ENCODE measurements around the gene SIRPB1.
"Not testable (repeated sequence)": the region's sequence is repeated elsewhere in the genome, so short reads cannot be mapped to it uniquely, and the experiment has no call there.

SIRPB1 gene

DNA sequence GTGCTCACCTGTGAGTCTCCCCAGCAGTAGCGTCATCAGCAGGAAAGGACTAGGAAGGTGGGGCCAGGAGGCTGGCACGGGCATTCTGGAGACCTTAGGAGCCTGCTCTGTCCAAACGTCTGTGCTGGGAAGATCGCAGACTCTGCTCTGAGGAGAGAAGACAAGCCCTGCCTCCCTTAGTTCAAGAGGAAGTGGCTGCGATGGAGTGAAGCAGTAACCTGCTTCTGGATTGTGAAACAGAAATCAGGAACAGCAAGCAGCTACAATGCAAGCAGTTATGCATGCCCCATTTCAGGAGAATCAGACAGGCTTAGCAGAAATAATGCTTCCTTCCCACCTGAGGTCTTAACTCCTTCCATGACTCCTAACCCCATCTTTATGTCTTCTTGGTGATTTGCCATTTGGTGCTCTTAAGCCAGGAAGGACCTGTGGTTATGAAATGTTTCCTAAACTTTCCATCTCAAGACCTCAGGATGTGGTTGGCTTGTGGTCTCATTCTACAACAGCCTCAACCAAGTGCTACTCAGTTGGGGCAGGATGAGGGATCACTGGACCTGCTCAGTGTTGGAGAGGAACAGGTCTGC, at the start of gene SIRPB1:
TSS of gene SIRPB1 (minus strand) at position 149 of the 584 bp plus-strand sequence. CDS start at position 84, 65 bp downstream.
- no peak for DNase-seq (ENCODE audit: low read depth in 2 of 2)

DNA sequence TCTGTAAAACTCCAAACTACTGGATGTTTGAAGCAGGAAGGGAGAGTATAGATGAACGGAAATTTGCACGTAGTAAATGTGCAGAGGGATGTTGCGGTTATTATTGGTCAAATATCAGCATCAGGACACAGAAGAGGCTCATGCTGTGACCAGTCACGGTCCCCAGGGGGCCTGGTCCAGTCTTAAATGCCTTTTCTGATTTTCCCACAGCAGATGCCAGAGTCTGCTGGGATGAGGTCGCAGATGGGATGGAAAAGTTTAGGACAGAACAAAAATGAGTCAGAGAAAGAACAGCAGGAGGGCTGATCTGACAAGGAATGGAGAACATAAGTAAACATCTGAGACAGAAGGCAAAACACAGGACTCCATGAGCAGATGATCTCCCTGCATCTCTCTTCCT, 49.5 kb upstream of the SIRPB1 start:
- DNase-seq (ENCODE audit: low read depth in 2 of 2) = no peak

DNA sequence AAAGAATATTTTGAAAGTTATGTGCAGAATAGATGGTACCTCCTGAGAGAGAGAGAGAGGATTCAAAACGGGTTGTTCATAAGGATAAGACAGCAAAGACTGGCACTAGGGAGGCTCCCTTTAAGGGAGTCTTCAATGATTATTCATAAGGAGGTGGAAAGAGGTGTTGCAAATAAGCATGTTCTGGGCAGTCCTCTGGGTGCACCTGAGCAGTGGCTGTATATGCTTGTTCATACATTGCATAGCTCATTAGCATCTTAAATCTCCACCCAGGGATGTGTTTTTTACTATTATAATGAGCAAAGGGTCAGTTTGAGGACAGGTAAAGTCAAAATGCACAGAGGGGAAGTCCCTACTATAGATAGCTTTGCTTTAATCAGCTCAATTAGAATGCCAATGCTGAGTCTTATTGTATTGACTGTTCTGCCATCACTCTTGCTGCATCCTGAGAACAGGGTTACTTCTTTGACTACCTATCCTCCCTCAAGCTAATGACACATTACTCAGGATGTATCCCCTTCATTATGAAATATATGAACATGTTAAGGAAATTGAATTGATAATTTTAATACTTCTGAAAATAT, 47.8 kb upstream of the SIRPB1 start:
- no peak for DNase-seq (ENCODE audit: low read depth in 2 of 2)

DNA sequence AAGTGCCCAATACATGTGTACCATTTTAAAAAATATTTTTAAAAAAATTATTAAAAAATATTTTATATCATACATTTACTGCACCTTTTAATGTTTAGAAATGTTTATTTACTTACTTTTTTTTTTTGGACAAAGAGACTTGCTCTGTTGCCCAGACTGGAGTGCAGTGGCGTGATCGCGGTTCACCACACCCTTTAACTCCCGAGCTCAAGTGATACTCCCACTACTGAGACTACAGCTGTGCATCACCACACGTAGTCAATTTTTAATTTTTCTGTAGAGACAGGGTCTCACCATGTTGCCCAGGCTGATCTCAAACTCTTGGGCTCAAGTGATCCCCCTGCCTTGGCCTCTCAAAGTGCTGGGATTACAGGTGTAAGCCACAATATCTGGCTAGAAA, 47.0 kb upstream of the SIRPB1 start:
- no peak for DNase-seq (ENCODE audit: low read depth in 2 of 2)

DNA sequence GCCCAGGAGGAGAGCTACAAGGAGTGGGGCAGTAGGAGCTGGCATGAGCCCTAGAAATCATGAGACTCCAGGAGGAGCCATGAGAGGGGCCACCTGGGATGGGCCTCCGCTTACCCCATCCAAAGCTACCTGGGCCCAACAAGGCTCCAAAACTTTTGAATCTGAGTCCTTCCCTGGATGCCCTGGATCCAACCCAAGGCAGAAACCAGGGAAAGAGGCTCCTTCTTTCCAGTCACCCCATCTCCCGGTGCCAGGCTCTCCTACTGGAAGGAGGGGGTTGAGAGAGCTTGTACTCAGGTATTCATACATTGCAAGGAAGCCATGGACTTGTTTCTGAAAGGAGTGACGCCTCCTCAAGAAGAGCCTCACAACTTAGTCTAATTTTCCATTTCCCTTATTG, 45.5 kb upstream of the SIRPB1 start:
- no peak for DNase-seq (ENCODE audit: low read depth in 2 of 2)

DNA sequence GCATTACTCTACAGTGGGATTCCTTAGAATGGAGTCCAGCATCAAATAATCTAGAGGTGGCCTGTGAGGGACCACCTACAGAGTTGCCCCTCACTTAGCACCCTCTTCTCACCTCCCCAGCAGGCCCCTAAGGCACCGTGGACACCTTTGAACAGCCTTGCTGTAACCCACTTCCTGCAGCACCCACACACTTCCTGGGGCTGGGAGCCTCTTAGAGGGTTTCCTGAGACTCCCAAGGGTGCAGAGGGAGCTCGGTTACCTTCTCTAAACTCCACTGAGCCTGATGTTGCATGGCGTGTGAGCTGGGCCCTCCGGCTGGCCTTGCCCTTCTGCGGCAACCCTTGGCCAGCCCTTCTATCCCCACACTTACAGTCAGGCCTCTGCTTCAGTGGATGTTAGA, 45.1 kb upstream of the SIRPB1 start:
- peak; percentile 47 to 51 for DNase-seq (ENCODE audit: low read depth in 2 of 2)

DNA sequence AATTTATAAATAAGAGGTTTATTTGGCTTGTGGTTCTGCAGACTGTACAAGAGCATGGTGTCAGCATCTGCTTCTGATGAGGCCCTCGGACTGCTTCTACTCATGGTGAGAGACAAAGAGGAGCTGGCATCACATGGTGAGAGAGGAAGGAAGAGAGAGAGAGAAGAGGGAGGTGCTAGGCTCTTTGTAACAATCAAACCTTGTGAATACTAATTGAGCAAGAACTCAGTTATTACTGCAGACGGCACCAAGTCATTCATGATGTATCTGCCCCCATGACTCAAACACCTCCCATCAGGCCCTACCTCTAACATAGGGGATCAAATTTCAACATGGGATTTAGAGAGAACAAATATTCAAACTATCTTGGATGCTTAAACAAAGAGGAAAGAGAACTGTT, 44.1 kb upstream of the SIRPB1 start:
- DNase-seq (ENCODE audit: low read depth in 2 of 2) = no peak

DNA sequence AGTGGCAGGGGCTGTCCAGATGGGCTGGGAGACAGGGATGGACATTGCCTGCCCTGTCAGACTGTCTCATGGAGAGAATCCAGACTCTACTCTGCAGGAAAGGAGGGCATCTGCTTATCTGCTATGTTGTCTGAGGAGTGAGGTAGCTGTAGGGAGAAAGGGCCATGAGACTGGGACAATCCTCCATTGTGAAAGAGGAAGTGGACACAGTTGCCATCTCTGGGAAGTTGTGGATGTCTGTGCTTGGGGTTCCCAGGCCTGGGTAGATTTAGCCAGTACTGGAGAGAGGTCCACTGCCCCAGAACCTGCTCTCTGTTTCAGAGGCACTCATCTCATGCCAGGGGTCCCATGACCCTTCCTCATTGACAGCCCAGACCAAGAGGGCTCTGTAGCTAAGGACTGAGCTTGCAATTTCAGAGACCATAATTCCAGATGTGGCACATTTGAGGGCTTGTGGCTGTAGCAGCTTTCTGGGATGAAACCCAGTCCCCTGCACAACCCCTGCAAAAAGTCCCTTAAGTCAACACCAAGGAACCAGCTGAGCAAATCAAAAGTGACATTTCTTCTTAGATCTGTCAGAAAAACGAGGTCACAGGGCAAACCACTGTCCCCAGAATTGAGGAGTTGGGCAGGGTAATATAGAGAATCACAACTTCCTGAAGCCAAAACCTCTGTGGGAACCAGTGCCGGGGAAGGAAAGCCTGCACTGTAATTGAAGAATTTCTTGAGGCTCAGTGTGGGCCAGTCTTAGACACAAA, 41.9 kb upstream of the SIRPB1 start:
- no peak for DNase-seq (ENCODE audit: low read depth in 2 of 2)

DNA sequence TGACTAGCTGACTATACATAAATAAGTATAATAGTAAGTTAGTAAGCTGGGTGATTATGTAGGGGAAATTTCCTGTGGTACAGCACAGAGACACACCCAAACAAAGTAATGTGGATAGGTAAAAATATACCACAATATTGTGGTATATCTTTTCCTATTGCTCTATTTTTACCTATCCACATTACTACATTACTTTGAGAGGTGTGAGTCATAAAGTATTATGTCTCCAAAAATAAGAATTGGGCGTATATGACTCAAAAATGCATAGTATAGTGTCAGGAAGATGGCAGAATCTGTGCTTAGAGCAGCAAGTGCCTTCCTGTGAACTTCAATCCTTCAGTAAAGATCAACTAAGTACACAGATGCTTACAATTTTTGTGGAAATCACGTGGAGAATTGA, 40.4 kb upstream of the SIRPB1 start:
- DNase-seq (ENCODE audit: low read depth in 2 of 2) = no peak

DNA sequence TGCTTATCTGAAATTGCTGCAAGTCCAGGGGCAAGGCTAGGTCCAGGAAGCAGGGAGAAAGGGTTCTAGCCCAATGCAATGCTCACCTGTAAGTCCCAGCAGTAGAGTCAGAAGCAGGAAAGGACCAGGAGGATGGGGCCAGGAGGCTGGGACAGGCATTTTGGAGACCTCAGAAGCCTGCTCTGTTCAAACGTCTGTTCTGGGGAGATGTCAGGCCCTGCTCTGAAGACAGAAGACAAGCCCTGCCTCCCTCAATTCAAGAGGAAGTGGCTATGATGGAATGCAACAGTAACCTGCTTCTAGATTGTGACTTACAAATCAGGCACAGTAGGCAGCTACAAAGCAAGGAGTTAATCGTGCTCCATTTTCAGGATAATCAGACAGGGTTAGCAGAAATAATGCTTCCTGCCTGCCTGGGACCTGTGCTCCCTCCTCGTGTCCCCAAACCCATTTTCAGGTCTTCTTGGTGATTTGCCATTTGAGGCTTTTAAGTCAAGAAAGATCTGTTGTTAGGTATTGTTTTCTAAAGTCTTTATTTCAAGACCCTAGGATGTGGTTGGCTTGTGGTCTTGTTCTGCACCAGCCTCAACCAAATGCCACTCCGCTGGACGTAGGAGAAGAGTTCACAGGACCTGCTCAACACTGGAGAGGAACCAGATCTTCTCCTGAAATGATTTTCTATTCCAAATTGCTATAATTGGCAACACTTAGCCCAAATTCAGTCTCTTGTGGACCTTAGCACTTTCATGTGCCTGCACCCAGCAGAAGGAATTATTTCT, 37.9 kb upstream of the SIRPB1 start, which contains the start of gene SIRPG:
TSS of gene SIRPG (minus strand) at position 224 of the 779 bp plus-strand sequence. CDS start at position 159, 65 bp downstream.
- DNase-seq (ENCODE audit: low read depth in 2 of 2) = no peak

DNA sequence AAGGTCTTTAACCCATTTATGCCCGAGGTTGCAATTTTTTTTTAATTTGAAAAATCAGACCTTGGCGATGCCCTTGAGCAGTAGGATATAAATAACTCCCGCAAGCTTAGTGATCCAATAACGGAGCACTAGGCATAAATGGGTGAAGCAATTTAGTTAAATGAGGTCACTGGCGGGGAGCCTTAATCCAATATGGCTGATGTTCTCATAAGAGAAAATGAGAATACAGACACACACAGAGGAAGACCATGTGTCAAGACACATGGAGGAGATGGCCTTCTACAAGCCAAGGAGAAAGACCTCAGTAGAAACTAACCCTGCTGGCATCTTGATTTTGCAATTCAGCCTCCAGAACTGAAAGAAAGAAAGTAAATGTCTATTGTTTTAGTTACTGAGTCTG, 37.0 kb upstream of the SIRPB1 start:
- DNase-seq (ENCODE audit: low read depth in 2 of 2) = no peak

DNA sequence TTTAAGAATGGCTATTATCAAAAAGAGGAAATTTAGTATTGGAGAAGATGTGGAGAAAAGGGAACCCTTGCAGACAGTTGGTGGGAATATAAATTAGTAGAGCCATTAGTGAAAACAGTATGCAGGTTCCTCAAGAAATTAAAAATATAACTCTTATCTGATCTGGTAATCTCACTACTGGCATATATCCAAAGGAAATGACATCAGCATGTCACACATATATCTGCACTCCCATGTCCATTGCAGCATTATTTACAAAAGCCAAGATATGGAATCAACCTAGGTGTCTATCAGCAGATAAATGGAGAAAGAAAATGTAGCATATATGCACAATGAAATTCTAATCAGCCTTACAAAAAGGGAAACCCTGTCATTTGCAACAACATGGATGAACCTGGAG, 35.2 kb upstream of the SIRPB1 start:
- no peak for DNase-seq (ENCODE audit: low read depth in 2 of 2)

DNA sequence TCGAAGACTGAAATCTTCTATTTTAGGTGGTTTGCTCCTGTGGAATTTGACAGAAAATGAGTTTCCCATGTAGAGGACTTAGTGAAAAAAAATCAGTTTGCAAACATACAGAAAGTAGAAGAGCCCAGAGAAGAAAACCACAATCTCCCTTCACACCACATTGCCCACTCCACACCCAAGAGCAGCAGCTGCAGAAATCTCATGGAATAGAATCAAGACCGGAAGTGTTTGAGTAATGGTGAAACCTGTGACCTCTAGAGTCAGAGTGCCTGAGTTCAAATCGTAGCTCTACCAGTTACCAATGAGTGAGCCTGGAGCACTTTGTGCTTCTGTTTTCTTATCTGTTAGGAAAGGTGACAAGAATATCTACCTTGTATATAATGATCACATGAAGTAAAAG, 33.2 kb upstream of the SIRPB1 start:
- DNase-seq (ENCODE audit: low read depth in 2 of 2) = no peak

DNA sequence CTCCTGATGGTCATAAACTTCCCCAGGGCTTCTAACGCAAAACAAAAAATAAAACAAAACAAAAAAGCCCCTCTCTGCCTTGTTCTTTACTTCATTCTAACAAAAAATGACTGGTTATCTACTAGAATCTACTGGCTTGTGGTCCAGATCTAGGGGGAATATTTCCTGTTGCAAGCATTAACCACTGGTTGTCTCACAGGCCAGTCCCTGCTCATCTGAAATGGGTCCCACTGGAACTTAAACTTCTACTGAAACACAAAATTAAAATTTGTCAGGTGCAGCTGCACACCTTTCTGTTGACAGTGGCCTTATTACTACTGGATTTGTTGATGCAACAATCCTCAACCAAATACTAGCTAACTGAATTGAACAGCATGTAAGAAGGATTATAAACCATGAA, 32.3 kb upstream of the SIRPB1 start:
- no peak for DNase-seq (ENCODE audit: low read depth in 2 of 2)

DNA sequence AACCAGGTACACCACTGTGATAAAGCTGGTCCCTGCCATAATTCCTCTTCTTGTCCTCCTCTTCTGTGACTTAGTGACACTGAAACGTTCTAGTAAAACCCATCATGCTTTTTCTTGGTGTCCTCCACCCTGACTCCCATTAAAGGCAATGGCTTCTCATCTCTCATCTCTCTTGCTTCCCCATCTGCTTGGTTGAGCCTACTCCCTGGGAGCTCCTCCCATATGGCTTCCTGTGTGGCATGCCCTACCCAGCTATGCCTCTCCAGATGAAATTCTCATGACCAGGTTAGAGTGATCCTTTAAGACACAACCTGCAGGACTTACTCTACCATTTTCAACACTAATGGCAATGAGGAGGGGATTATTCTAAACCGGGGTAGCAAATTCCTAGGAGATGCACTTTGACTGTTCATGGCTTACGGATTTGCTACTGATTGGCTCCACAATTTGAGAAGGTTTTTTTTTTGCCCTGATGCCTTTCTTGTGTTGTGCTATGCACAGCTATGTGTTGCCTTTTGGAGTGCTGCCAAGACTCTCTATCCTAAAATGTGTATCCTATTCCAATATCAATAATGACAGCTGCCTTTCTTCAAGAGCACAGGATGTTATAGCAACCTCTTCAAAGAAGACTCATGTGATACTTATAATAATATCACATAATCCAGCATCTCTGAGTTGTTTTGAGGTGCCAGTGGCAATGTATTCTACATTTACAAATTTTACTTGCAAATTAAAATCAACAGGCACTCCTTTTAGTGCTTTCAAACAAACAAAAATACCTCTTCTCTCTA, 31.7 kb upstream of the SIRPB1 start:
- DNase-seq (ENCODE audit: low read depth in 2 of 2) = no peak

DNA sequence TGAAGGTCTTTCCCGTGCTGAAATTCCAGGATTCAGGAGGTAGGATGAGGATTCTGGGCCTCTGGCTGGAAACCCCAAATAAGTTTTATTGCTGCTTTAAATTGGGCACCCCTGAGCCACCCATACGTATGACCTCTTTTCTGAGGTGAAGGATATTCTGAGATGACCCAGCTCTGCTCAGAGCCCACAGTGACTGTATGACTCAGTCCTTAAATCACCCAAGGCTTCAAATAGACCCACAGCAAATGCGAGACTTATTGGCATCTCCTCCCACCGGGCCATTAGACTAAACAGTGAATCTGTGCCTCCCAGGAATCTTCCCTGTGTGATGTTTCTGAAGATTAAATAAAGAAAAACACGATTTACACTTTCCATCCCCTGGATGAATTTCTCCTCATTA, 28.3 kb upstream of the SIRPB1 start:
- DNase-seq (ENCODE audit: low read depth in 2 of 2) = no peak

DNA sequence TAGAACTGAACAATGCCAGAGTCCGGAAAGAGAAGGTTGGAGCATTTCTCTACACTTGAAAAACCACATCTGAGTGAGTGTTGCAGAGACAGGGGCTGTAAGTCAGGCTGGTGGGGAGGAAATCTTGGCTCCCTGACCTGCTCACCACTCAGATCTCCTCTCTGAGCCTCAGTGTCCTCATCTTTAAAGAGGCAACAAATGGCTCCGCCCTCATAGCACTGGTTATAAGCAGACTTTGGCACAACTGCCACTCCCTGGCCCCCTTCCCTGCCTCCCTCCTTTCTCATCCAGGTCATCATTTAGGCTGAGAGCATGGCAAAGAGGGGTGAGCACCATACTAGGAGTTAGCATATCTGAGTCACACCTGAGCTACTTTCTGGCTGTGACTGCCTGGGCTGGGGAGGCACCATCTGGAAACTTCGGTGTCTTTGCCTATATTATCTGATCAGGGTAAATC, 27.2 kb upstream of the SIRPB1 start:
- DNase-seq (ENCODE audit: low read depth in 2 of 2) = no peak

DNA sequence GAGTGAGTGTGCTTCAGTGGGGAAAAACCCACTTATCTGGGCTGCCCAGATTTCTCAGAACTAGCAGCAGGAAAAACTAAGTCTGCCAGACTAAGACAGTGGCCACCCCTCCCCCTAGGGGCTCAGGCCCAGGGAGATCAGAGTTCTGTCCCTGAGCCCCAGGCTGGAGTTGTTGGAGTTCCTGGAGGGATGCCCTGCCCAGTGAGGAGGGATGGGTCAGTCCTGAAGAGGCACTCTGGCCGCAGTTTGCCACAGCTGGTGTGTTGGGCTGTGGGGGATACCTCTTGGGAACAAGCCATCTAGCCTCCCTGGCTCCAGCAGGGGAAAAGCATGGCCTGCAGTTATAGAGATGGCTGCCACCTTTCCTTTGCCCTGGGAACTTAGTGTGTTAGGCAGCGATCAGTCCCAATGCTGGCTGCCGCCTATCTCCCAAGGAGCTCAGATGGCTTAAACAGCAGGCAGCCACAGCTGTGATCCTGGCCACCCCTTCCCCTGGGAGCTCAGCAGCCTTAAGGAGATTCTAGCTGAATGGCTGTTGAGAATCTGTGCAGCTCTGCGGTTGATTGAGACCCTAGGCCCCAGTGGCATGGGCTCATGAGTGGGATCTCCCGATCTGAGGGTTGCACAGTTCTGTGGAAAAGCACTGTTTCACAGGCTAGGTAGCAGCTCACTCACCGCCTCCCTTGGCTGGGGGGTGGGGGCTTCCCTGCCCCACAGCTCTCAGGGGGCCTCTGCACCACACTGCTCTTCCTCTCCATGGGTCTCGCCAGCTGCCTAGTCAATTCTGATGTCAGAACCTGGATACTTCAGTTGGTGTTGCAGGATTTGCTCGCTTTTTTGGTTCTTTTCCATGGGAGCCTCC, 24.5 kb upstream of the SIRPB1 start:
- DNase-seq (ENCODE audit: low read depth in 2 of 2) = no peak

DNA sequence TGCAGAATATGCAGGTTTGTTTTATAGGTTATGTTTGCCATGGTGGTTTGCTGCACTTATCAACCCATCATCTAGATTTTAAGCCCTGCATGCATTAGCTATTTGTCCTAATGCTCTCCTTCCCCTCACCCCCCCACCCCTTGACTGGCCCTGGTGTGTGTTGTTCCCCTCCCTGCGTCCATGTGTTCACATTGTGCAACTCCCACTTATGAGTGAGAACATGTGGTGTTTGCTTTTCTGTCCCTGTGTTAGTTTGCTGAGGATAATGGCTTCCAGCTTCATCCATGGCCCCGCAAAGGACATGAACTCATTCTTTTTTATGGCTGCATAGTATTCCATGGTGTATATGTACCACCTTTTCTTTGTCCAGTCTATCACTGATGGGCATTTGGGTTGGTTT, 18.8 kb upstream of the SIRPB1 start:
- not testable (repeated sequence) for DNase-seq (ENCODE audit: low read depth in 2 of 2)

DNA sequence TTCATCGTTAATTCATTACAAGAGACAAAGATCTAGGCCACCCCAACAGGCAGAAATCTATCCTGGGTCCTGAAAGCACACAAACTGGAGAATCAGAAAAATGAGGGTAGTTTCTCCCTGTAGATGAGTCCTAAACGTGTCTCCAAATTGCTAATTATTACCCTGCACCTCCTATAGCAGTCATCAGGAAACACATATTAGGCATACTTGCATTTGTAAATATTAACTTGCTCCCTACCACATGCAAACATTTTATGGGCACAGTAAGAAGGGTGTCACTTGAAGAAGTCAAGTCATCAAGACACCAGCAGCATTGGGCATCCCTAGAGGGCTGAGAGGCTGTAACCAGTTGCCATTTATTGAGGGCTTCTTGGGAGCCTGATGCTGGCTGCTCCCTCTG, 17.9 kb upstream of the SIRPB1 start:
- DNase-seq (ENCODE audit: low read depth in 2 of 2) = no peak

DNA sequence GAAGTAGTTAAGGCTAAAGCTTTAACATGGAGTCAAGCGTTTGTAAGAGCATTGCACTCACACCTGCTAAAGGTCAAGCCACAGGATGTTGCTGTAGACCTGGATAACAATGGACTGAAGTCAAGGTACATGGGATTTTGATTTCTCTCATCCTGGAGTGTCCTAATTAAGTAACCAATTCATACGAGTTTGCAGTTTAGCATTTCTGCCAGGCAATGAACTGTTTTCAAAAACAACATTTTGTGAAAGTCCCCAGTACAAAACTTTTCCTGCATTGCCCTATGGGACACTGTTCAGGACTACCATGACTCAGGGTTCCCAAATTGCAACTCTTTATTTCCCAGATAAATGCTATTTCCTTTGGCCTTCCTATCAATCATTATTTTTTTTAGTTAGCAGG, 17.4 kb upstream of the SIRPB1 start:
- DNase-seq (ENCODE audit: low read depth in 2 of 2) = no peak
